ENCODE measurements around the gene CACFD1.

CACFD1 gene

GRCh38 chr9:133492061-133493021, 32.6 kb downstream of the CACFD1 start:
- Histone ChIP-seq H3K79me2 (ENCODE audit: control insufficient read depth, insufficient read depth, low read length, unreplicated experiment) (no peaks in the 10 kb centered on the region), H3K4me3 (ENCODE audit: low read depth, low read length) (no peak overlapping the region), H3K27ac (ENCODE audit: low read depth, low read length) (no peak overlapping the region), H2AFZ (ENCODE audit: low read length, unreplicated experiment) (no peak overlapping the region), H3K36me3 (ENCODE audit: insufficient read depth, low read length) (no peaks in the 10 kb centered on the region), H3K27me3 (ENCODE audit: insufficient read depth, low read length) (peaks cover 9% of the 10 kb centered on the region; the same call in 1 of the 2 replicates), H3K4me1 (ENCODE audit: control insufficient read depth, insufficient read depth, low read length, unreplicated experiment) (no peaks in the 10 kb centered on the region)

- Histone ChIP-seq H3K4me3 (ENCODE audit: low read depth, low read length) (no peak overlapping the region), H3K4me1 (ENCODE audit: control insufficient read depth, insufficient read depth, low read length, unreplicated experiment) (no peaks in the 10 kb centered on the region), H3K36me3 (ENCODE audit: insufficient read depth, low read length) (no peaks in the 10 kb centered on the region), H3K27ac (ENCODE audit: low read depth, low read length) (no peak overlapping the region), H2AFZ (ENCODE audit: low read length, unreplicated experiment) (no peak overlapping the region), H3K27me3 (ENCODE audit: insufficient read depth, low read length) (peaks cover 12% of the 10 kb centered on the region; the same call in 1 of the 2 replicates), H3K79me2 (ENCODE audit: control insufficient read depth, insufficient read depth, low read length, unreplicated experiment) (no peaks in the 10 kb centered on the region)
These were observed 33.6 kb downstream of the CACFD1 start for GRCh38 chr9:133493428-133493827.

GRCh38 chr9:133493845-133494540, 34.2 kb downstream of the CACFD1 start:
- H3K36me3 ChIP-seq (ENCODE audit: insufficient read depth, low read length), result no peaks in the 10 kb centered on the region
- no peaks in the 10 kb centered on the region for H3K4me1 ChIP-seq (ENCODE audit: control insufficient read depth, insufficient read depth, low read length, unreplicated experiment)
- H3K27ac ChIP-seq (ENCODE audit: low read depth, low read length), result no peak overlapping the region
- no peak overlapping the region for H2AFZ ChIP-seq (ENCODE audit: low read length, unreplicated experiment)
- H3K79me2 ChIP-seq (ENCODE audit: control insufficient read depth, insufficient read depth, low read length, unreplicated experiment), result no peaks in the 10 kb centered on the region
- H3K4me3 ChIP-seq (ENCODE audit: low read depth, low read length), result no peak overlapping the region
- H3K27me3 ChIP-seq (ENCODE audit: insufficient read depth, low read length), result peaks cover 17% of the 10 kb centered on the region; the same call in 1 of the 2 replicates

- Histone ChIP-seq H3K79me2 (ENCODE audit: control insufficient read depth, insufficient read depth, low read length, unreplicated experiment) (no peaks in the 10 kb centered on the region), H3K27me3 (ENCODE audit: insufficient read depth, low read length) (peaks cover 21% of the 10 kb centered on the region; the same call in 1 of the 2 replicates), H3K4me1 (ENCODE audit: control insufficient read depth, insufficient read depth, low read length, unreplicated experiment) (no peaks in the 10 kb centered on the region), H2AFZ (ENCODE audit: low read length, unreplicated experiment) (no peak overlapping the region), H3K36me3 (ENCODE audit: insufficient read depth, low read length) (no peaks in the 10 kb centered on the region), H3K4me3 (ENCODE audit: low read depth, low read length) (no peak overlapping the region), H3K27ac (ENCODE audit: low read depth, low read length) (no peak overlapping the region)
These were observed 35.0 kb downstream of the CACFD1 start for GRCh38 chr9:133494636-133495326.

GRCh38 chr9:133495327-133496293, 35.8 kb downstream of the CACFD1 start:
- Histone ChIP-seq H3K4me3 (ENCODE audit: low read depth, low read length) (no peak overlapping the region), H3K79me2 (ENCODE audit: control insufficient read depth, insufficient read depth, low read length, unreplicated experiment) (no peaks in the 10 kb centered on the region), H2AFZ (ENCODE audit: low read length, unreplicated experiment) (no peak overlapping the region), H3K4me1 (ENCODE audit: control insufficient read depth, insufficient read depth, low read length, unreplicated experiment) (no peaks in the 10 kb centered on the region), H3K36me3 (ENCODE audit: insufficient read depth, low read length) (no peaks in the 10 kb centered on the region), H3K27me3 (ENCODE audit: insufficient read depth, low read length) (peaks cover 21% of the 10 kb centered on the region; the same call in 1 of the 2 replicates), H3K27ac (ENCODE audit: low read depth, low read length) (no peak overlapping the region)

GRCh38 chr9:133496861-133497842, 37.4 kb downstream of the CACFD1 start:
- no peaks in the 10 kb centered on the region for H3K4me1 ChIP-seq (ENCODE audit: control insufficient read depth, insufficient read depth, low read length, unreplicated experiment)
- H2AFZ ChIP-seq (ENCODE audit: low read length, unreplicated experiment), result no peak overlapping the region
- H3K79me2 ChIP-seq (ENCODE audit: control insufficient read depth, insufficient read depth, low read length, unreplicated experiment), result no peaks in the 10 kb centered on the region
- no peak overlapping the region for H3K4me3 ChIP-seq (ENCODE audit: low read depth, low read length)
- no peak overlapping the region for H3K27ac ChIP-seq (ENCODE audit: low read depth, low read length)
- peaks cover 34% of the 10 kb centered on the region; the same call in 1 of the 2 replicates for H3K27me3 ChIP-seq (ENCODE audit: insufficient read depth, low read length)
- H3K36me3 ChIP-seq (ENCODE audit: insufficient read depth, low read length), result no peaks in the 10 kb centered on the region

GRCh38 chr9:133499132-133499891, 39.5 kb downstream of the CACFD1 start:
- no peaks in the 10 kb centered on the region for H3K36me3 ChIP-seq (ENCODE audit: insufficient read depth, low read length)
- H2AFZ ChIP-seq (ENCODE audit: low read length, unreplicated experiment), result no peak overlapping the region
- no peaks in the 10 kb centered on the region for H3K79me2 ChIP-seq (ENCODE audit: control insufficient read depth, insufficient read depth, low read length, unreplicated experiment)
- H3K4me1 ChIP-seq (ENCODE audit: control insufficient read depth, insufficient read depth, low read length, unreplicated experiment), result no peaks in the 10 kb centered on the region
- H3K27me3 ChIP-seq (ENCODE audit: insufficient read depth, low read length), result peaks cover 44% of the 10 kb centered on the region; the same call in 1 of the 2 replicates
- H3K4me3 ChIP-seq (ENCODE audit: low read depth, low read length), result no peak overlapping the region
- no peak overlapping the region for H3K27ac ChIP-seq (ENCODE audit: low read depth, low read length)

- no peaks in the 10 kb centered on the region for H3K36me3 ChIP-seq (ENCODE audit: insufficient read depth, low read length)
- H3K27me3 ChIP-seq (ENCODE audit: insufficient read depth, low read length), result peaks cover 44% of the 10 kb centered on the region; the same call in 1 of the 2 replicates
These were observed 40.1 kb downstream of the CACFD1 start for GRCh38 chr9:133499892-133500270.

More at GRCh38 chr9:133499892-133500270, 40.1 kb downstream of the CACFD1 start:
- Histone ChIP-seq H3K79me2 (ENCODE audit: control insufficient read depth, insufficient read depth, low read length, unreplicated experiment) (no peaks in the 10 kb centered on the region), H2AFZ (ENCODE audit: low read length, unreplicated experiment) (no peak overlapping the region), H3K27ac (ENCODE audit: low read depth, low read length) (no peak overlapping the region), H3K4me1 (ENCODE audit: control insufficient read depth, insufficient read depth, low read length, unreplicated experiment) (no peaks in the 10 kb centered on the region), H3K4me3 (ENCODE audit: low read depth, low read length) (no peak overlapping the region)

Data from ACC112 (cell line).